ENCODE measurements around the gene VARS2.
"Not testable (repeated sequence)": the region's sequence is repeated elsewhere in the genome, so short reads cannot be mapped to it uniquely, and the experiment has no call there.

The VARS2 gene

GRCh38 chr6:30907290-30907757 lies 6.7 kb upstream of the VARS2 start:
- not testable (repeated sequence) for H3K9me3 ChIP-seq (replicated peaks; ENCODE audit: low read length); H3K27me3 ChIP-seq (ENCODE audit: control insufficient read depth, insufficient read depth, low read length); H3K4me1 ChIP-seq (ENCODE audit: control insufficient read depth, insufficient read depth, low read length)
- peaks cover 15% of the 10 kb centered on the region for H3K36me3 ChIP-seq (ENCODE audit: insufficient read depth, low read length)
- H3K4me3 ChIP-seq (ENCODE audit: low read length) = peak overlapping the region; percentile 91
- peak overlapping the region; percentile 45 for H3K9ac ChIP-seq (ENCODE audit: low read depth, low read length)
- peak overlapping the region; percentile 73 for H3K4me2 ChIP-seq (ENCODE audit: low read length)

GRCh38 chr6:30907758-30908591 lies 6.1 kb upstream of the VARS2 start, which contains the start of gene GTF2H4:
TSS of gene GTF2H4 (plus strand) at chr6:30908207.
- Histone ChIP-seq H3K9me3 (replicated peaks; ENCODE audit: low read length) (no peaks in the 10 kb centered on the region), H3K27me3 (ENCODE audit: control insufficient read depth, insufficient read depth, low read length) (no peaks in the 10 kb centered on the region), H3K9ac (ENCODE audit: low read depth, low read length) (peak within 1 kb of the TSS; percentile 91), H3K4me1 (ENCODE audit: control insufficient read depth, insufficient read depth, low read length) (peaks cover 9% of the 10 kb centered on the region), H3K36me3 (ENCODE audit: insufficient read depth, low read length) (peaks cover 18% of the 10 kb centered on the region), H3K4me2 (ENCODE audit: low read length) (peak within 1 kb of the TSS; percentile 78), H3K4me3 (ENCODE audit: low read length) (peak within 1 kb of the TSS; percentile 91)

GRCh38 chr6:30908700-30909099 lies 5.3 kb upstream of the VARS2 start:
- H3K4me3 ChIP-seq (ENCODE audit: low read length) = peak overlapping the region; percentile 91
- no peaks in the 10 kb centered on the region for H3K9me3 ChIP-seq (replicated peaks; ENCODE audit: low read length)
- peaks cover 12% of the 10 kb centered on the region for H3K4me1 ChIP-seq (ENCODE audit: control insufficient read depth, insufficient read depth, low read length)
- H3K9ac ChIP-seq (ENCODE audit: low read depth, low read length) = peak overlapping the region; percentile 91
- peak overlapping the region; percentile 78 for H3K4me2 ChIP-seq (ENCODE audit: low read length)
- no peaks in the 10 kb centered on the region for H3K27me3 ChIP-seq (ENCODE audit: control insufficient read depth, insufficient read depth, low read length)
- H3K36me3 ChIP-seq (ENCODE audit: insufficient read depth, low read length) = peaks cover 18% of the 10 kb centered on the region

GRCh38 chr6:30910473-30910872 lies 3.6 kb upstream of the VARS2 start:
- Histone ChIP-seq H3K4me1 (ENCODE audit: control insufficient read depth, insufficient read depth, low read length) (peaks cover 29% of the 10 kb centered on the region), H3K36me3 (ENCODE audit: insufficient read depth, low read length) (peaks cover 18% of the 10 kb centered on the region)
- H3K9me3 ChIP-seq (replicated peaks; ENCODE audit: low read length); H3K27me3 ChIP-seq (ENCODE audit: control insufficient read depth, insufficient read depth, low read length); H3K4me3 ChIP-seq (ENCODE audit: low read length); H3K9ac ChIP-seq (ENCODE audit: low read depth, low read length); H3K4me2 ChIP-seq (ENCODE audit: low read length): not testable (repeated sequence)

- Histone ChIP-seq H3K4me1 (ENCODE audit: control insufficient read depth, insufficient read depth, low read length) (peaks cover 33% of the 10 kb centered on the region), H3K9me3 (replicated peaks; ENCODE audit: low read length) (no peaks in the 10 kb centered on the region), H3K4me2 (ENCODE audit: low read length) (no peak overlapping the region), H3K4me3 (ENCODE audit: low read length) (no peak overlapping the region), H3K36me3 (ENCODE audit: insufficient read depth, low read length) (peaks cover 33% of the 10 kb centered on the region), H3K9ac (ENCODE audit: low read depth, low read length) (peak overlapping the region; percentile 95), H3K27me3 (ENCODE audit: control insufficient read depth, insufficient read depth, low read length) (no peaks in the 10 kb centered on the region)
Measured at GRCh38 chr6:30912746-30913520, 1.1 kb upstream of the VARS2 start.

GRCh38 chr6:30913721-30914075 lies 340 bp upstream of the VARS2 start:
- peaks cover 33% of the 10 kb centered on the region for H3K36me3 ChIP-seq (ENCODE audit: insufficient read depth, low read length)
- H3K27me3 ChIP-seq (ENCODE audit: control insufficient read depth, insufficient read depth, low read length) = no peaks in the 10 kb centered on the region
- H3K4me3 ChIP-seq (ENCODE audit: low read length) = peak overlapping the region; percentile 78
- H3K4me1 ChIP-seq (ENCODE audit: control insufficient read depth, insufficient read depth, low read length) = peaks cover 31% of the 10 kb centered on the region
- peak overlapping the region; percentile 91 for H3K4me2 ChIP-seq (ENCODE audit: low read length)
- H3K9ac ChIP-seq (ENCODE audit: low read depth, low read length) = peak overlapping the region; percentile 95
- no peaks in the 10 kb centered on the region for H3K9me3 ChIP-seq (replicated peaks; ENCODE audit: low read length)

GRCh38 chr6:30914854-30915590 lies 984 bp downstream of the VARS2 start:
- peaks cover 41% of the 10 kb centered on the region for H3K36me3 ChIP-seq (ENCODE audit: insufficient read depth, low read length)
- H3K4me2 ChIP-seq (ENCODE audit: low read length) = peak overlapping the region; percentile 91
- H3K4me3 ChIP-seq (ENCODE audit: low read length) = peak overlapping the region; percentile 78
- H3K9me3 ChIP-seq (replicated peaks; ENCODE audit: low read length) = no peaks in the 10 kb centered on the region
- peaks cover 24% of the 10 kb centered on the region for H3K4me1 ChIP-seq (ENCODE audit: control insufficient read depth, insufficient read depth, low read length)
- peak overlapping the region; percentile 95 for H3K9ac ChIP-seq (ENCODE audit: low read depth, low read length)
- H3K27me3 ChIP-seq (ENCODE audit: control insufficient read depth, insufficient read depth, low read length) = no peaks in the 10 kb centered on the region

- H3K9ac ChIP-seq (ENCODE audit: low read depth, low read length) = peak overlapping the region; percentile 95
- H3K9me3 ChIP-seq (replicated peaks; ENCODE audit: low read length) = no peaks in the 10 kb centered on the region
- no peak overlapping the region for H3K4me3 ChIP-seq (ENCODE audit: low read length)
- no peaks in the 10 kb centered on the region for H3K27me3 ChIP-seq (ENCODE audit: control insufficient read depth, insufficient read depth, low read length)
- peaks cover 44% of the 10 kb centered on the region for H3K36me3 ChIP-seq (ENCODE audit: insufficient read depth, low read length)
- H3K4me2 ChIP-seq (ENCODE audit: low read length) = peak overlapping the region; percentile 91
- peaks cover 24% of the 10 kb centered on the region for H3K4me1 ChIP-seq (ENCODE audit: control insufficient read depth, insufficient read depth, low read length)
Measured at GRCh38 chr6:30915591-30915946, 1.5 kb downstream of the VARS2 start.

- Histone ChIP-seq H3K9me3 (replicated peaks; ENCODE audit: low read length) (no peaks in the 10 kb centered on the region), H3K27me3 (ENCODE audit: control insufficient read depth, insufficient read depth, low read length) (no peaks in the 10 kb centered on the region), H3K4me3 (ENCODE audit: low read length) (no peak overlapping the region), H3K4me2 (ENCODE audit: low read length) (no peak overlapping the region), H3K4me1 (ENCODE audit: control insufficient read depth, insufficient read depth, low read length) (peaks cover 24% of the 10 kb centered on the region), H3K9ac (ENCODE audit: low read depth, low read length) (no peak overlapping the region), H3K36me3 (ENCODE audit: insufficient read depth, low read length) (peaks cover 48% of the 10 kb centered on the region)
Measured at GRCh38 chr6:30917041-30917440, 3.0 kb downstream of the VARS2 start.

- H3K4me3 ChIP-seq (ENCODE audit: low read length) = no peak overlapping the region
- peaks cover 47% of the 10 kb centered on the region for H3K36me3 ChIP-seq (ENCODE audit: insufficient read depth, low read length)
- no peaks in the 10 kb centered on the region for H3K27me3 ChIP-seq (ENCODE audit: control insufficient read depth, insufficient read depth, low read length)
- no peak overlapping the region for H3K4me2 ChIP-seq (ENCODE audit: low read length)
- H3K9ac ChIP-seq (ENCODE audit: low read depth, low read length) = no peak overlapping the region
- H3K9me3 ChIP-seq (replicated peaks; ENCODE audit: low read length) = no peaks in the 10 kb centered on the region
- H3K4me1 ChIP-seq (ENCODE audit: control insufficient read depth, insufficient read depth, low read length) = peaks cover 24% of the 10 kb centered on the region
Measured at GRCh38 chr6:30917487-30917886, 3.4 kb downstream of the VARS2 start.

GRCh38 chr6:30918670-30919069 lies 4.6 kb downstream of the VARS2 start:
- no peak overlapping the region for H3K4me2 ChIP-seq (ENCODE audit: low read length)
- H3K27me3 ChIP-seq (ENCODE audit: control insufficient read depth, insufficient read depth, low read length) = no peaks in the 10 kb centered on the region
- peaks cover 52% of the 10 kb centered on the region for H3K36me3 ChIP-seq (ENCODE audit: insufficient read depth, low read length)
- H3K9ac ChIP-seq (ENCODE audit: low read depth, low read length) = no peak overlapping the region
- H3K4me3 ChIP-seq (ENCODE audit: low read length) = no peak overlapping the region
- peaks cover 22% of the 10 kb centered on the region for H3K4me1 ChIP-seq (ENCODE audit: control insufficient read depth, insufficient read depth, low read length)
- no peaks in the 10 kb centered on the region for H3K9me3 ChIP-seq (replicated peaks; ENCODE audit: low read length)
